Panc1 (cell line): ENCODE data around the gene ZNF701. TPM values are rescaled to one million over a fixed set of nuclear protein-coding genes. Genes with fewer than 3 reads are reported as not detected.
"Not testable (repeated sequence)": the region's sequence is repeated elsewhere in the genome, so short reads cannot be mapped to it uniquely, and the experiment has no call there.

Experiments
- ATAC-seq: fragments of 200-7000 bp; cut with Tn5 transposase; 2 replicates; pipeline ENCODE4 v1.9.1; 2020; ENCODE audit warnings: mild to moderate bottlenecking, moderate library complexity
- BruUV-seq: library from RNA; stranded (reverse); fragments of 400-500 nt; replicated peaks from 2 replicates; lab custom pipeline; 2021; lab: Mats Ljungman, UMichigan
- CTCF ChIA-PET: fragments of 300-600 bp; sonication (Branson Sonifier 250); formaldehyde crosslinking; loops from one replicate; lab custom pipeline; 2022; ENCODE audit warnings: antibody characterized with exemption; lab: Charles Lee
- POLR2A ChIA-PET: fragments of 300-600 bp; sonication (Branson Sonifier 250); formaldehyde crosslinking; loops from one replicate; lab custom pipeline; 2022; ENCODE audit warnings: antibody characterized with exemption; lab: Charles Lee
- DNase-seq: peaks from one replicate; pipeline ENCODE4 v3.0.0-alpha.2; 2010; ENCODE audit warnings: low read depth, low spot score
- H3K27ac ChIP-seq: 2 replicates; pipeline ENCODE4 v1.5.1; 2011; ENCODE audit warnings: mild to moderate bottlenecking, low read length, inconsistent platforms
- H3K27me3 ChIP-seq: fragments of 200-500 bp; sonication (Bioruptor generic); 2 replicates; pipeline ENCODE4 v1.6.0; 2014; ENCODE audit warnings: low read length, inconsistent platforms; ENCODE audit not compliant: control insufficient read depth, insufficient read depth
- H3K36me3 ChIP-seq: fragments of 200-500 bp; sonication (Bioruptor generic); 2 replicates; pipeline ENCODE4 v1.5.1; 2014; ENCODE audit warnings: inconsistent platforms, mild to moderate bottlenecking, low read length, moderate library complexity; ENCODE audit not compliant: control insufficient read depth, insufficient read depth
- H3K4me1 ChIP-seq: 2 replicates; pipeline ENCODE4 v1.5.1; 2011; ENCODE audit warnings: inconsistent platforms, mild to moderate bottlenecking, low read length, moderate library complexity; ENCODE audit not compliant: control insufficient read depth, insufficient read depth
- H3K4me3 ChIP-seq, 2 experiments: 2 replicates each; pipeline ENCODE4 v1.5.1; 2011 to 2012; ENCODE audit warnings: low read depth in 2 of 2, low read length in 2 of 2, mild to moderate bottlenecking in 2 of 2, inconsistent platforms in 1 of 2, moderate library complexity in 1 of 2
- H3K9me3 ChIP-seq: fragments of 200-500 bp; sonication (Bioruptor generic); 2 replicates; pipeline ENCODE4 v1.5.1; 2014; ENCODE audit warnings: low read depth, mild to moderate bottlenecking, inconsistent platforms, low read length, moderate library complexity; ENCODE audit not compliant: control insufficient read depth, insufficient read depth
- CTCF ChIP-seq: fragments of 450-650 bp; IDR thresholded peaks from 2 replicates; pipeline ENCODE4 v1.5.1; 2017; ENCODE audit warnings: mild to moderate bottlenecking
- POLR2AphosphoS5 ChIP-seq: IDR thresholded peaks from 2 replicates; pipeline ENCODE4 v1.6.1; 2012; ENCODE audit warnings: mild to moderate bottlenecking, low read depth, low read length, moderate library complexity
- SIN3A ChIP-seq: IDR thresholded peaks from 2 replicates; pipeline ENCODE4 v1.6.1; 2012; ENCODE audit warnings: low read depth, mild to moderate bottlenecking, low read length, moderate library complexity, borderline replicate concordance; ENCODE audit not compliant: insufficient read depth
- TCF7L2 ChIP-seq: IDR thresholded peaks from 2 replicates; pipeline ENCODE4 v1.6.1; 2011; ENCODE audit warnings: mild to moderate bottlenecking, low read depth, low read length, inconsistent platforms
- in situ Hi-C: cut with HindIII; loops from 2 replicates; pipeline ENCODE4 v1.10.0; 2016; ENCODE audit warnings: low sequenced_read_pairs, low pct_unique_long_range_greater_than_20kb
- intact Hi-C: fragments of 100-400 bp; cut with micrococcal nuclease; formaldehyde crosslinking; loops from one replicate; pipeline ENCODE4 v1.10.0; 2022; ENCODE audit not compliant: unreplicated experiment
- total RNA-seq: library from RNA; stranded (reverse); gene quantifications from one replicate; pipeline ENCODE4 v1.2.1, GENCODE V29; 2021; ENCODE audit not compliant: unreplicated experiment
- TF ChIP-seq, protein P1 (sequence below), 2 experiments: IDR thresholded peaks; 2 replicates each; pipeline ENCODE4 v1.6.1; 2011 to 2012; ENCODE audit warnings: low read depth in 2 of 2, control low read depth in 1 of 2, low read length in 1 of 2, mild to moderate bottlenecking in 1 of 2, moderate library complexity in 1 of 2; ENCODE audit not compliant: insufficient read depth in 1 of 2

ZNF701 gene
- total RNA-seq, 1 experiment from 2014 or later: 16.4 TPM

GRCh38 chr19:52533901-52534300 lies 36.2 kb upstream of the ZNF701 start:
- Histone ChIP-seq H3K27ac (no peak overlapping the region), H3K4me1 (no peaks in the 10 kb centered on the region), H3K36me3 (no peaks in the 10 kb centered on the region), H3K27me3 (no peaks in the 10 kb centered on the region), H3K9me3 (no peaks in the 10 kb centered on the region), H3K4me3 (no peak overlapping the region)
- intact Hi-C loops (no loop called here), in situ Hi-C loops (no loop called here)
- DNase-seq: no peak
- CTCF ChIA-PET: no interaction called here
- POLR2A ChIA-PET: no interaction called here
- no TSS peak for BruUV-seq
- no peak for TF ChIP-seq POLR2AphosphoS5
- TF ChIP-seq, protein P1, sequence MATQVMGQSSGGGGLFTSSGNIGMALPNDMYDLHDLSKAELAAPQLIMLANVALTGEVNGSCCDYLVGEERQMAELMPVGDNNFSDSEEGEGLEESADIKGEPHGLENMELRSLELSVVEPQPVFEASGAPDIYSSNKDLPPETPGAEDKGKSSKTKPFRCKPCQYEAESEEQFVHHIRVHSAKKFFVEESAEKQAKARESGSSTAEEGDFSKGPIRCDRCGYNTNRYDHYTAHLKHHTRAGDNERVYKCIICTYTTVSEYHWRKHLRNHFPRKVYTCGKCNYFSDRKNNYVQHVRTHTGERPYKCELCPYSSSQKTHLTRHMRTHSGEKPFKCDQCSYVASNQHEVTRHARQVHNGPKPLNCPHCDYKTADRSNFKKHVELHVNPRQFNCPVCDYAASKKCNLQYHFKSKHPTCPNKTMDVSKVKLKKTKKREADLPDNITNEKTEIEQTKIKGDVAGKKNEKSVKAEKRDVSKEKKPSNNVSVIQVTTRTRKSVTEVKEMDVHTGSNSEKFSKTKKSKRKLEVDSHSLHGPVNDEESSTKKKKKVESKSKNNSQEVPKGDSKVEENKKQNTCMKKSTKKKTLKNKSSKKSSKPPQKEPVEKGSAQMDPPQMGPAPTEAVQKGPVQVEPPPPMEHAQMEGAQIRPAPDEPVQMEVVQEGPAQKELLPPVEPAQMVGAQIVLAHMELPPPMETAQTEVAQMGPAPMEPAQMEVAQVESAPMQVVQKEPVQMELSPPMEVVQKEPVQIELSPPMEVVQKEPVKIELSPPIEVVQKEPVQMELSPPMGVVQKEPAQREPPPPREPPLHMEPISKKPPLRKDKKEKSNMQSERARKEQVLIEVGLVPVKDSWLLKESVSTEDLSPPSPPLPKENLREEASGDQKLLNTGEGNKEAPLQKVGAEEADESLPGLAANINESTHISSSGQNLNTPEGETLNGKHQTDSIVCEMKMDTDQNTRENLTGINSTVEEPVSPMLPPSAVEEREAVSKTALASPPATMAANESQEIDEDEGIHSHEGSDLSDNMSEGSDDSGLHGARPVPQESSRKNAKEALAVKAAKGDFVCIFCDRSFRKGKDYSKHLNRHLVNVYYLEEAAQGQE (IDR thresholded peaks at IDR 0.05; ENCODE audit: insufficient read depth in 1 of 2, low read depth in 2 of 2, low read length in 1 of 2): no peak
- no peak for TF ChIP-seq TCF7L2
- ATAC-seq: no peak

DNA sequence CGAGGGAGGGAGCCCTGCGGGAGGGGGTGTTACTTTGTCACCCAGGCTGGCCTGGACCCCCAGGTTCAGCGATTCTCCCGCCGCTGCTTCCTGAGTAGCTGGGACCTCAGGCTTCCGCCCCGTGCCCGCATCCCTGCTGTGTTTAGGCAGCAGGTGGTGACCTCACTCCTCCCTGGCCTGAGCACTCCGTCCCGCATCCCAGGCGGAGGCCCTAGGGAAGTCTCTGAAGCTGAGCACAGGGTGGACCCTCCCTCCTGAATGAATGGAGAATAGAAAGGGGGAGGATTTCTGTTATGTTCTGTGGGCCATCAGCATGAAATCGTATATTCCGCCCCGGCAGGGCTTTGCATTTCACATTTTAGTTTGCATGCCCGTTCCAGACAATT lies 34.7 kb upstream of the ZNF701 start:
- H3K36me3 ChIP-seq, BruUV-seq, DNase-seq, H3K4me1 ChIP-seq, POLR2A ChIA-PET, H3K4me3 ChIP-seq, H3K27ac ChIP-seq, ATAC-seq, CTCF ChIA-PET, H3K27me3 ChIP-seq, intact Hi-C loops, H3K9me3 ChIP-seq, in situ Hi-C loops: not testable (repeated sequence)

GRCh38 chr19:52535771-52536447 lies 34.2 kb upstream of the ZNF701 start:
- BruUV-seq: no TSS peak
- no peak for ATAC-seq

More at GRCh38 chr19:52535771-52536447, 34.2 kb upstream of the ZNF701 start:
- POLR2A ChIA-PET: no interaction called here
- CTCF ChIA-PET: no interaction called here
- in situ Hi-C loops: no loop called here
- intact Hi-C loops: no loop called here
- TF ChIP-seq, protein P1 (IDR thresholded peaks at IDR 0.05; ENCODE audit: insufficient read depth in 1 of 2, low read depth in 2 of 2, low read length in 1 of 2): no peak
- TF ChIP-seq POLR2AphosphoS5 (no peak), CTCF (no peak), TCF7L2 (no peak), SIN3A (no peak)
- H3K27me3 ChIP-seq: no peaks in the 10 kb centered on the region
- no peak overlapping the region for H3K27ac ChIP-seq
- no peaks in the 10 kb centered on the region for H3K4me1 ChIP-seq
- no peaks in the 10 kb centered on the region for H3K9me3 ChIP-seq
- no peaks in the 10 kb centered on the region for H3K36me3 ChIP-seq
- DNase-seq: no peak
- H3K4me3 ChIP-seq: peak overlapping the region in 1 of 2 experiments; percentile 12; a peak in 1 of 4 replicates
